GM21717 (cell line): ENCODE measurements around the gene GMNN.
"Not testable (repeated sequence)": the region's sequence is repeated elsewhere in the genome, so short reads cannot be mapped to it uniquely, and the experiment has no call there.

Experiments
- ATAC-seq: cut with Tn5 transposase; IDR thresholded peaks from one replicate; pipeline ENCODE4 v1.9.1; 2021; ENCODE audit warnings: mild to moderate bottlenecking, moderate library complexity; ENCODE audit not compliant: unreplicated experiment

GMNN gene

GRCh38 chr6:24774696-24775519 lies at the start of gene GMNN:
Gene GMNN (plus strand): TSS chr6:24774937. CDS start chr6:24777247, 2,310 bp downstream.
- ATAC-seq: peak; percentile 96

- not testable (repeated sequence) for ATAC-seq
Measured at GRCh38 chr6:24730653-24731052, 44.1 kb upstream of the GMNN start.

- ATAC-seq: not testable (repeated sequence)
Measured at GRCh38 chr6:24731456-24732134, 43.1 kb upstream of the GMNN start.

- ATAC-seq: no peak
Measured at GRCh38 chr6:24734166-24734565, 40.6 kb upstream of the GMNN start.

- not testable (repeated sequence) for ATAC-seq
Measured at GRCh38 chr6:24734710-24735109, 40.0 kb upstream of the GMNN start.

- ATAC-seq: no peak
Measured at GRCh38 chr6:24738741-24739140, 36.0 kb upstream of the GMNN start.

- no peak for ATAC-seq
Measured at GRCh38 chr6:24740861-24741260, 33.9 kb upstream of the GMNN start.

GRCh38 chr6:24742216-24742738 lies 32.5 kb upstream of the GMNN start:
- ATAC-seq: no peak

GRCh38 chr6:24743265-24743943 lies 31.3 kb upstream of the GMNN start:
- peak; percentile 91 for ATAC-seq

- no peak for ATAC-seq
Measured at GRCh38 chr6:24743944-24744335, 30.8 kb upstream of the GMNN start.

GRCh38 chr6:24744911-24745310 lies 29.8 kb upstream of the GMNN start:
- no peak for ATAC-seq

- no peak for ATAC-seq
Measured at GRCh38 chr6:24749297-24749696, 25.4 kb upstream of the GMNN start.

GRCh38 chr6:24750878-24751277 lies 23.9 kb upstream of the GMNN start:
- ATAC-seq: not testable (repeated sequence)

- no peak for ATAC-seq
Measured at GRCh38 chr6:24752503-24752902, 22.2 kb upstream of the GMNN start.

GRCh38 chr6:24752917-24753492 lies 21.7 kb upstream of the GMNN start:
- ATAC-seq: no peak

- ATAC-seq: no peak
Measured at GRCh38 chr6:24753545-24753944, 21.2 kb upstream of the GMNN start.

- ATAC-seq: not testable (repeated sequence)
Measured at GRCh38 chr6:24754378-24754777, 20.4 kb upstream of the GMNN start.

GRCh38 chr6:24755279-24755678 lies 19.5 kb upstream of the GMNN start:
- ATAC-seq: no peak

GRCh38 chr6:24757611-24758010 lies 17.1 kb upstream of the GMNN start:
- ATAC-seq: no peak

- no peak for ATAC-seq
Measured at GRCh38 chr6:24759718-24760117, 15.0 kb upstream of the GMNN start.

- no peak for ATAC-seq
Measured at GRCh38 chr6:24760210-24760609, 14.5 kb upstream of the GMNN start.
